Nephron (organoid): ENCODE results near the gene USP35.

Source experiments
- H3K27ac Mint-ChIP-seq, 3 experiments: 2 replicates each; pipeline ENCODE4 v1.8.0; 2020; ENCODE audit warnings: mixed read lengths in 3 of 3, mild to moderate bottlenecking in 2 of 3, moderate library complexity in 1 of 3
- H3K27me3 Mint-ChIP-seq: 2 replicates; pipeline ENCODE4 v1.8.0; 2021; ENCODE audit warnings: low read depth, mild to moderate bottlenecking, moderate library complexity, mixed read lengths
- H3K36me3 Mint-ChIP-seq: 2 replicates; pipeline ENCODE4 v1.8.0; 2020; ENCODE audit warnings: low read depth, mixed read lengths
- H3K4me1 Mint-ChIP-seq: 2 replicates; pipeline ENCODE4 v1.8.0; 2020; ENCODE audit warnings: mixed read lengths
- H3K4me3 Mint-ChIP-seq, 3 experiments: 2 replicates each; pipeline ENCODE4 v1.8.0; 2020; ENCODE audit warnings: mild to moderate bottlenecking in 3 of 3, mixed read lengths in 3 of 3, moderate library complexity in 2 of 3
- H3K9me3 Mint-ChIP-seq: 2 replicates; pipeline ENCODE4 v1.8.0; 2020; ENCODE audit warnings: mixed read lengths
- CTCF ChIP-seq, 3 experiments: fragments of 200-600 bp; sonication (generic); IDR thresholded peaks; one replicate each; pipeline ENCODE4 v1.5.0; 2021; ENCODE audit warnings: antibody characterized with exemption in 3 of 3; ENCODE audit not compliant: unreplicated experiment in 3 of 3

Gene USP35

GRCh38 chr11:78237293-78238046 is 48.8 kb downstream of the USP35 start:
- H3K27me3 Mint-ChIP-seq, result no peaks in the 10 kb centered on the region
- H3K27ac Mint-ChIP-seq, result no peak overlapping the region
- H3K9me3 Mint-ChIP-seq, result peaks cover 39% of the 10 kb centered on the region
- no peak for TF ChIP-seq CTCF (IDR thresholded peaks at IDR 0.05; ENCODE audit: unreplicated experiment in 3 of 3)
- peaks cover 18% of the 10 kb centered on the region for H3K4me1 Mint-ChIP-seq
- peaks cover 49% of the 10 kb centered on the region for H3K36me3 Mint-ChIP-seq
- H3K4me3 Mint-ChIP-seq, result no peak overlapping the region

- TF ChIP-seq CTCF (IDR thresholded peaks at IDR 0.05; ENCODE audit: unreplicated experiment in 3 of 3), result no peak
- no peak overlapping the region for H3K27ac Mint-ChIP-seq
These were observed 51.1 kb downstream of the USP35 start for GRCh38 chr11:78239781-78240180.

GRCh38 chr11:78241475-78241874 is 52.8 kb downstream of the USP35 start:
- H3K4me1 Mint-ChIP-seq, result peaks cover 11% of the 10 kb centered on the region
- H3K9me3 Mint-ChIP-seq, result peaks cover 48% of the 10 kb centered on the region
- no peak overlapping the region for H3K27ac Mint-ChIP-seq
- H3K27me3 Mint-ChIP-seq, result no peaks in the 10 kb centered on the region
- H3K36me3 Mint-ChIP-seq, result peaks cover 60% of the 10 kb centered on the region
- TF ChIP-seq CTCF (IDR thresholded peaks at IDR 0.05; ENCODE audit: unreplicated experiment in 3 of 3), result no peak
- no peak overlapping the region for H3K4me3 Mint-ChIP-seq

More at GRCh38 chr11:78239781-78240180, 51.1 kb downstream of the USP35 start:
- Mint-ChIP-seq H3K27me3 (no peaks in the 10 kb centered on the region), H3K9me3 (peaks cover 48% of the 10 kb centered on the region), H3K36me3 (peaks cover 62% of the 10 kb centered on the region), H3K4me3 (no peak overlapping the region), H3K4me1 (peaks cover 14% of the 10 kb centered on the region)

- H3K4me3 Mint-ChIP-seq, result no peak overlapping the region
- H3K27me3 Mint-ChIP-seq, result no peaks in the 10 kb centered on the region
- no peak for TF ChIP-seq CTCF (IDR thresholded peaks at IDR 0.05; ENCODE audit: unreplicated experiment in 3 of 3)
- H3K36me3 Mint-ChIP-seq, result peaks cover 55% of the 10 kb centered on the region
- H3K27ac Mint-ChIP-seq, result peak overlapping the region in 1 of 3 experiments; percentile 39
- peaks cover 11% of the 10 kb centered on the region for H3K4me1 Mint-ChIP-seq
- peaks cover 32% of the 10 kb centered on the region for H3K9me3 Mint-ChIP-seq
These were observed 55.4 kb downstream of the USP35 start for GRCh38 chr11:78244080-78244479.

- peaks cover 32% of the 10 kb centered on the region for H3K9me3 Mint-ChIP-seq
- H3K4me1 Mint-ChIP-seq, result peaks cover 11% of the 10 kb centered on the region
- peaks cover 55% of the 10 kb centered on the region for H3K36me3 Mint-ChIP-seq
- no peak for TF ChIP-seq CTCF (IDR thresholded peaks at IDR 0.05; ENCODE audit: unreplicated experiment in 3 of 3)
- H3K27ac Mint-ChIP-seq, result peak overlapping the region in 1 of 3 experiments; percentile 39
- no peaks in the 10 kb centered on the region for H3K27me3 Mint-ChIP-seq
- H3K4me3 Mint-ChIP-seq, result no peak overlapping the region
These were observed 56.0 kb downstream of the USP35 start for GRCh38 chr11:78244546-78245255.
